AG09319 (cell line): ENCODE results near the gene CLDN14.

Experiments used
- DNase-seq: peaks from one replicate; pipeline ENCODE4 v3.0.0-alpha.2; 2010; ENCODE audit warnings: low read depth; ENCODE audit errors: extremely low read depth
- CTCF ChIP-seq: IDR thresholded peaks from 2 replicates; pipeline ENCODE4 v1.5.1; 2011; ENCODE audit warnings: low read depth, mild to moderate bottlenecking, inconsistent platforms, low read length, moderate library complexity

The CLDN14 gene

GRCh38 chr21:36479415-36480402 lies at the start of gene CLDN14:
Gene CLDN14, minus strand, starts transcription at chr21:36480122. Its CDS starts 18,427 bp downstream, at chr21:36461695.
- TF ChIP-seq CTCF, result no peak
- no peak for DNase-seq

GRCh38 chr21:36528716-36529115 lies 48.8 kb upstream of the CLDN14 start:
- no peak for DNase-seq
- no peak for TF ChIP-seq CTCF

- no peak for TF ChIP-seq CTCF
- no peak for DNase-seq
Observed at GRCh38 chr21:36527317-36527716, 47.4 kb upstream of the CLDN14 start.

- no peak for TF ChIP-seq CTCF
- DNase-seq, result no peak
Observed at GRCh38 chr21:36526104-36526503, 46.2 kb upstream of the CLDN14 start.

GRCh38 chr21:36524477-36524876 lies 44.6 kb upstream of the CLDN14 start:
- DNase-seq, result no peak
- no peak for TF ChIP-seq CTCF

GRCh38 chr21:36522219-36522808 lies 42.4 kb upstream of the CLDN14 start:
- TF ChIP-seq CTCF, result no peak
- no peak for DNase-seq

- DNase-seq, result no peak
- no peak for TF ChIP-seq CTCF
Observed at GRCh38 chr21:36518883-36519492, 39.1 kb upstream of the CLDN14 start.
